MCF 10A (cell line): ENCODE data around the gene FBLN1. TPM values are rescaled to one million over a fixed set of nuclear protein-coding genes. Genes with fewer than 3 reads are reported as not detected.

Experiments used
- BruUV-seq: library from RNA; stranded (reverse); fragments of 400-500 nt; replicated peaks from 2 replicates; lab custom pipeline; 2021; lab: Mats Ljungman, UMichigan
- CTCF ChIA-PET: fragments of 300-600 bp; sonication (Branson Sonifier 250); formaldehyde crosslinking; extraction: SDS; loops from one replicate; lab custom pipeline; 2021; ENCODE audit warnings: antibody characterized with exemption, inconsistent platforms; lab: Yijun Ruan, JAX
- POLR2A ChIA-PET: fragments of 300-600, 350-650 bp; sonication (Branson Sonifier 250); formaldehyde crosslinking; extraction: SDS; loops from one replicate; lab custom pipeline; 2020; ENCODE audit warnings: antibody characterized with exemption, inconsistent platforms; lab: Yijun Ruan, JAX
- DNase-seq: peaks from one replicate; pipeline ENCODE4 v3.0.0-alpha.2; 2018; ENCODE audit not compliant: unreplicated experiment
- H3K27ac Mint-ChIP-seq: one replicate; pipeline ENCODE4 v1.8.0; 2022; ENCODE audit warnings: mild to moderate bottlenecking, low read depth, mixed read lengths; ENCODE audit not compliant: unreplicated experiment
- H3K27me3 Mint-ChIP-seq: one replicate; pipeline ENCODE4 v1.8.0; 2022; ENCODE audit warnings: mixed read lengths; ENCODE audit not compliant: insufficient read depth, unreplicated experiment
- H3K36me3 Mint-ChIP-seq: one replicate; pipeline ENCODE4 v1.8.0; 2022; ENCODE audit warnings: mild to moderate bottlenecking, moderate library complexity, mixed read lengths; ENCODE audit not compliant: insufficient read depth, unreplicated experiment
- H3K4me1 Mint-ChIP-seq: one replicate; pipeline ENCODE4 v1.8.0; 2022; ENCODE audit warnings: mixed read lengths; ENCODE audit not compliant: insufficient read depth, unreplicated experiment
- H3K4me3 Mint-ChIP-seq: one replicate; pipeline ENCODE4 v1.8.0; 2022; ENCODE audit warnings: mild to moderate bottlenecking, moderate library complexity, mixed read lengths; ENCODE audit not compliant: unreplicated experiment
- H3K9me3 Mint-ChIP-seq: one replicate; pipeline ENCODE4 v1.8.0; 2022; ENCODE audit warnings: mixed read lengths; ENCODE audit not compliant: unreplicated experiment
- intact Hi-C: fragments of 100-400 bp; cut with micrococcal nuclease; formaldehyde crosslinking; loops from 2 replicates; pipeline ENCODE4 v1.14.1; 2022
- total RNA-seq: library from RNA; stranded (reverse); gene quantifications from 2 replicates; pipeline ENCODE4 v1.2.3, GENCODE V29; 2022
- TF ChIP-seq, protein P1 (sequence below): fragments of 200-600 bp; IDR thresholded peaks from one replicate; pipeline ENCODE4 v1.8.0; 2022; ENCODE audit warnings: antibody characterized with exemption, mild to moderate bottlenecking; ENCODE audit not compliant: unreplicated experiment

The FBLN1 gene
- total RNA-seq, 1 experiment from 2014 or later = 110 TPM

DNA sequence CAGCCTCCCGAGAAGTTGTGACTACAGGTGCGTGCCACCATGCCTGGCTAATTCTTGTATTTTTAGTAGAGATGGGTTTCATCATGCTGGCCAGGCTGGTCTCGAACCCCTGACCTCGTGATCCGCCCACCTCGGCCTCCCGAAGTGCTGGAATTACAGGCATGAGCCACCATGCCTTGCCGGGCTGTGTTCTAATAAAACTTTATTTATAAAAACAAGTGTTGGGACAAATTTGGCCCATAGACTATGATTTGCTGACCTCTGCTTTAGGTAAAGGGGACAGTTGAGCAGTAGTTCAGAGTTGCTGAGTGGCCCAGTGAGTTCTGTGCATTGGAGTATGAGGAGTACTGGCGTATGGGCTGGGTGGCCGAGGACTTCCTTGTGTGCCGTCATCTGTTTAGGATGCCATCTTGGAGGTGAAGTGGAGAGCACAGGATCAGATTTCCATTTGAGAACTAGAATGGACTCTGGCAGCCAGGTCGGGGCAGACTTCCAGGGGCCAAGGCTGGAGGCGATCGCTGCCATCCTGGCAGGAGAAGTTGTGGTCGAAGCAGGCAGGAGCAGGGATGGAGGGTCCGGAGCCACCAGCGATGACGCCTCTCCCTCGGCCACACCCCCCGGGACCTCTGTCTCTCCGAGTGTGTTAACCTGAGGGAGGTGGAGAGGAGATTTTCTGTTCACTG is 43.8 kb downstream of the FBLN1 start:
- no TSS peak for BruUV-seq
- POLR2A ChIA-PET = interaction anchor here (3.8 kb wide), 1 partner anchor 8 kb away, joined by 47 read pairs; no protein-coding TSS in a partner anchor
- Mint-ChIP-seq H3K4me3 (no peak overlapping the region), H3K36me3 (peaks cover 50% of the 10 kb centered on the region), H3K9me3 (no peaks in the 10 kb centered on the region), H3K27ac (peak overlapping the region; percentile 12), H3K4me1 (peaks cover 41% of the 10 kb centered on the region), H3K27me3 (no peaks in the 10 kb centered on the region)
- CTCF ChIA-PET = no interaction called here
- TF ChIP-seq, protein P1, sequence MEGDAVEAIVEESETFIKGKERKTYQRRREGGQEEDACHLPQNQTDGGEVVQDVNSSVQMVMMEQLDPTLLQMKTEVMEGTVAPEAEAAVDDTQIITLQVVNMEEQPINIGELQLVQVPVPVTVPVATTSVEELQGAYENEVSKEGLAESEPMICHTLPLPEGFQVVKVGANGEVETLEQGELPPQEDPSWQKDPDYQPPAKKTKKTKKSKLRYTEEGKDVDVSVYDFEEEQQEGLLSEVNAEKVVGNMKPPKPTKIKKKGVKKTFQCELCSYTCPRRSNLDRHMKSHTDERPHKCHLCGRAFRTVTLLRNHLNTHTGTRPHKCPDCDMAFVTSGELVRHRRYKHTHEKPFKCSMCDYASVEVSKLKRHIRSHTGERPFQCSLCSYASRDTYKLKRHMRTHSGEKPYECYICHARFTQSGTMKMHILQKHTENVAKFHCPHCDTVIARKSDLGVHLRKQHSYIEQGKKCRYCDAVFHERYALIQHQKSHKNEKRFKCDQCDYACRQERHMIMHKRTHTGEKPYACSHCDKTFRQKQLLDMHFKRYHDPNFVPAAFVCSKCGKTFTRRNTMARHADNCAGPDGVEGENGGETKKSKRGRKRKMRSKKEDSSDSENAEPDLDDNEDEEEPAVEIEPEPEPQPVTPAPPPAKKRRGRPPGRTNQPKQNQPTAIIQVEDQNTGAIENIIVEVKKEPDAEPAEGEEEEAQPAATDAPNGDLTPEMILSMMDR = no peak
- no peak for DNase-seq
- intact Hi-C loops = no loop called here

DNA sequence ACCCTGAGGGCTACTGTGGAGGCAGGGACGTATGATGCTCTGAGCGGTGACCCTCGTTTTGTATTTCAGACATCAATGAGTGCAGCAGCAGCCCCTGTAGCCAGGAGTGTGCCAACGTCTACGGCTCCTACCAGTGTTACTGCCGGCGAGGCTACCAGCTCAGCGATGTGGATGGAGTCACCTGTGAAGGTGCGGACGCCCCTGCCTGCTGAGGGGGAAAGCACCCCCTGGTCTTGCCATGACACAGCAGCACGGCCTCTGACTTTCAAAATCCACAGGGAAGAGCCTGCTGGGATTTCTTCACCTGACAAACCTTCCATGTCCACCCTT is 44.3 kb downstream of the FBLN1 start:
- Mint-ChIP-seq H3K27me3 (no peaks in the 10 kb centered on the region), H3K9me3 (no peaks in the 10 kb centered on the region), H3K27ac (no peak overlapping the region), H3K36me3 (peaks cover 48% of the 10 kb centered on the region), H3K4me1 (peaks cover 42% of the 10 kb centered on the region), H3K4me3 (no peak overlapping the region)
- ChIA-PET CTCF (interaction anchor here (0.9 kb wide), 1 partner anchor 105 kb away, joined by 3 read pairs; no protein-coding TSS in a partner anchor), POLR2A (interaction anchor here (3.8 kb wide), 1 partner anchor 9 kb away, joined by 47 read pairs; no protein-coding TSS in a partner anchor)
- TF ChIP-seq, protein P1 = no peak
- no peak for DNase-seq
- BruUV-seq = no TSS peak
- intact Hi-C loops = no loop called here

DNA sequence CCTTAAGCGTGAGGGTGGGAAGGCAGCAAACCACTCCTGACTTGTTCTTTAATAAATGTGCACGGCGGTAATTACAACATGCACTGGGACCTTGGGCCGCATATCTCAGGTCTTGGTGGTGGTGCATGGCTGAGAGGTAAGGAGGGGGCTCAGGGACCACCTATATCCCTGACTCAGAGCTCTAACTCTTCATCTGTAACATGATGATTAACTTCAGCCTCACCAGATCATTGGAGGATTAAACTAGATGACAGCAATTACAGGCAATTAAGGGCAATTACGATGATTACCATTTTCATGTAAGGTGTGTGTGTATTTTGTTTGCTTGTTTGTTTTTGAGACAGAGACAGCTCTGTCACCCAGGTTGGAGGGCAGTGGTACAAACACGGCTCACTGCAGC is 45.0 kb downstream of the FBLN1 start:
- ChIA-PET POLR2A (interaction anchor here (0.7 to 3.8 kb wide), 2 partner anchors 10 to 78 kb away, joined by 3 to 47 read pairs; no protein-coding TSS in a partner anchor), CTCF (interaction anchor here (0.9 to 1.6 kb wide), 2 partner anchors 44 to 106 kb away, joined by 3 to 7 read pairs; no protein-coding TSS in a partner anchor)

More for the DNA sequence above, 45.0 kb downstream of the FBLN1 start:
- Mint-ChIP-seq H3K4me3 (no peak overlapping the region), H3K9me3 (no peaks in the 10 kb centered on the region), H3K4me1 (peaks cover 44% of the 10 kb centered on the region), H3K36me3 (peaks cover 40% of the 10 kb centered on the region), H3K27ac (no peak overlapping the region), H3K27me3 (no peaks in the 10 kb centered on the region)
- intact Hi-C loops = no loop called here
- TF ChIP-seq, protein P1 = no peak
- DNase-seq = no peak
- no TSS peak for BruUV-seq
